GM12875 (cell line): Measurements from ENCODE around the gene CNTNAP2.

Source experiments
- H3K4me3 ChIP-seq: one replicate; pipeline ENCODE4 v1.5.1; 2011; ENCODE audit warnings: low read depth, low read length, control low read depth
- CTCF ChIP-seq: IDR thresholded peaks from 2 replicates; pipeline ENCODE4 v1.5.1; 2011; ENCODE audit warnings: low read depth, mild to moderate bottlenecking, control low read depth, inconsistent platforms, low read length, moderate library complexity, borderline replicate concordance; ENCODE audit not compliant: insufficient read depth

Gene CNTNAP2

GRCh38 chr7:146331369-146331768, 214.8 kb downstream of the CNTNAP2 start:
- no peak for TF ChIP-seq CTCF

GRCh38 chr7:146345251-146345650, 228.7 kb downstream of the CNTNAP2 start:
- H3K4me3 ChIP-seq: no peak overlapping the region
- TF ChIP-seq CTCF: no peak

More at GRCh38 chr7:146331369-146331768, 214.8 kb downstream of the CNTNAP2 start:
- no peak overlapping the region for H3K4me3 ChIP-seq

GRCh38 chr7:146346096-146346495, 229.5 kb downstream of the CNTNAP2 start:
- no peak for TF ChIP-seq CTCF
- H3K4me3 ChIP-seq: no peak overlapping the region

- no peak for TF ChIP-seq CTCF
- H3K4me3 ChIP-seq: no peak overlapping the region
Measured at GRCh38 chr7:146355216-146355615, 238.6 kb downstream of the CNTNAP2 start.

GRCh38 chr7:146359176-146359575, 242.6 kb downstream of the CNTNAP2 start:
- H3K4me3 ChIP-seq: no peak overlapping the region

GRCh38 chr7:146366938-146367337, 250.3 kb downstream of the CNTNAP2 start:
- no peak for TF ChIP-seq CTCF

More at GRCh38 chr7:146359176-146359575, 242.6 kb downstream of the CNTNAP2 start:
- TF ChIP-seq CTCF: no peak

GRCh38 chr7:146370171-146370570, 253.6 kb downstream of the CNTNAP2 start:
- H3K4me3 ChIP-seq: no peak overlapping the region
- TF ChIP-seq CTCF: no peak

More at GRCh38 chr7:146366938-146367337, 250.3 kb downstream of the CNTNAP2 start:
- no peak overlapping the region for H3K4me3 ChIP-seq
